HL-60 (cell line): Measurements from ENCODE around the gene NF1.

Source experiments
- POLR2AphosphoS5 ChIP-seq: IDR thresholded peaks from 2 replicates; pipeline ENCODE4 v1.6.1; 2012; ENCODE audit warnings: low read depth
- TF ChIP-seq, protein P1 (sequence below): IDR thresholded peaks from one replicate; pipeline ENCODE4 v1.5.1; 2011; ENCODE audit warnings: low read length, control low read depth, inconsistent platforms; ENCODE audit not compliant: insufficient read depth

DNA sequence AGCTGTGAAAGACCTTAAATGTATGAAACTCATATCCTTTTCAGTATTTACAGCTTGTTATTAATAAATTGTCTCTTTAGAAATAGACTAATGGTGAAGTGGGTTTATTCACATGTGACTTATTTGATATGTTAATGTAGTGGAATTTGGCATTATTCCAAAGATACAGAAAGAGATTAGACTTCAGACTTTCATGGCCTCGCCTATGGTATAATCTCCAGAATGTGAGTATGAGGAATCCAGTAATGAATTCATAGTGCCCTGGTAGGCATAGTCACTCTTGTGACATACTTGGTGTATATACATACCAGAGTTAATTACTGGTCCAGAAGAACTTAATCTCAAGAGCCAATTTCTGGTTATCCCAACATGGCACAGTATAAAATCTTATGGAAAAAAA, 129.6 kb downstream of the NF1 start:
- TF ChIP-seq, protein P1, sequence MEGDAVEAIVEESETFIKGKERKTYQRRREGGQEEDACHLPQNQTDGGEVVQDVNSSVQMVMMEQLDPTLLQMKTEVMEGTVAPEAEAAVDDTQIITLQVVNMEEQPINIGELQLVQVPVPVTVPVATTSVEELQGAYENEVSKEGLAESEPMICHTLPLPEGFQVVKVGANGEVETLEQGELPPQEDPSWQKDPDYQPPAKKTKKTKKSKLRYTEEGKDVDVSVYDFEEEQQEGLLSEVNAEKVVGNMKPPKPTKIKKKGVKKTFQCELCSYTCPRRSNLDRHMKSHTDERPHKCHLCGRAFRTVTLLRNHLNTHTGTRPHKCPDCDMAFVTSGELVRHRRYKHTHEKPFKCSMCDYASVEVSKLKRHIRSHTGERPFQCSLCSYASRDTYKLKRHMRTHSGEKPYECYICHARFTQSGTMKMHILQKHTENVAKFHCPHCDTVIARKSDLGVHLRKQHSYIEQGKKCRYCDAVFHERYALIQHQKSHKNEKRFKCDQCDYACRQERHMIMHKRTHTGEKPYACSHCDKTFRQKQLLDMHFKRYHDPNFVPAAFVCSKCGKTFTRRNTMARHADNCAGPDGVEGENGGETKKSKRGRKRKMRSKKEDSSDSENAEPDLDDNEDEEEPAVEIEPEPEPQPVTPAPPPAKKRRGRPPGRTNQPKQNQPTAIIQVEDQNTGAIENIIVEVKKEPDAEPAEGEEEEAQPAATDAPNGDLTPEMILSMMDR: no peak
- no peak for TF ChIP-seq POLR2AphosphoS5
